PFSK-1 (cell line): ENCODE measurements around the gene THG1L.

Experiments
- FOXP2 ChIP-seq: optimal IDR thresholded peaks from 2 replicates; pipeline ENCODE3; 2011; ENCODE audit warnings: borderline replicate concordance, control low read depth, inconsistent platforms; ENCODE audit not compliant: insufficient read depth; ENCODE audit errors: extremely low read length, extremely low read depth
- POLR2AphosphoS5 ChIP-seq: IDR thresholded peaks from 2 replicates; pipeline ENCODE4 v1.6.1; 2012; ENCODE audit warnings: low read depth, mild to moderate bottlenecking, control low read depth, low read length, moderate library complexity
- SIN3A ChIP-seq: IDR thresholded peaks from 2 replicates; pipeline ENCODE4 v1.6.1; 2012; ENCODE audit warnings: mild to moderate bottlenecking, low read length, moderate library complexity, borderline replicate concordance; ENCODE audit not compliant: insufficient read depth
- TAF1 ChIP-seq: IDR thresholded peaks from 2 replicates; pipeline ENCODE4 v1.6.1; 2012; ENCODE audit warnings: low read length, control low read depth, borderline replicate concordance; ENCODE audit not compliant: insufficient read depth

- TF ChIP-seq TAF1 = no peak
- TF ChIP-seq POLR2AphosphoS5 = no peak
- TF ChIP-seq SIN3A = no peak
- TF ChIP-seq FOXP2 = no peak
Measured at GRCh38 chr5:157718519-157718918, 12.7 kb upstream of the THG1L start.
